Measurements from ENCODE around the gene HCFC2. TPM values are rescaled to one million over a fixed set of nuclear protein-coding genes. Genes with fewer than 3 reads are reported as not detected.

HCFC2 gene
- total RNA-seq, 4 donors from 2014 or later: 20.2 to 33.5 (median 30.6) TPM

GRCh38 chr12:104049903-104050356 lies 14.4 kb upstream of the HCFC2 start, which contains the start of gene GLT8D2:
Gene GLT8D2 (minus strand): TSS chr12:104050187. CDS start chr12:104019648, 30,539 bp downstream.
- Histone ChIP-seq H3K36me3 (no peaks in the 10 kb centered on the region), H3K27me3 (no peaks in the 10 kb centered on the region), H3K27ac (peak within 1 kb of the TSS; percentile 29 to 80 (median 58)), H3K4me1 (peaks cover 0 to 30% (median 0%) of the 10 kb centered on the region in 4 donors), H3K9me3 (no peaks in the 10 kb centered on the region), H3K4me3 (peak within 1 kb of the TSS; percentile 33 to 61 (median 44))
- WGBS, 2 donors: 1 to 2% methylated on average over 24 of the region's 24 CpGs
- peak; percentile 46 to 56 for DNase-seq (ENCODE audit: low spot score in 2 of 2)
- TF ChIP-seq EP300 (IDR thresholded peaks at IDR 0.05): peak in 1 of 2 donors; percentile 16
- TF ChIP-seq, protein P1, sequence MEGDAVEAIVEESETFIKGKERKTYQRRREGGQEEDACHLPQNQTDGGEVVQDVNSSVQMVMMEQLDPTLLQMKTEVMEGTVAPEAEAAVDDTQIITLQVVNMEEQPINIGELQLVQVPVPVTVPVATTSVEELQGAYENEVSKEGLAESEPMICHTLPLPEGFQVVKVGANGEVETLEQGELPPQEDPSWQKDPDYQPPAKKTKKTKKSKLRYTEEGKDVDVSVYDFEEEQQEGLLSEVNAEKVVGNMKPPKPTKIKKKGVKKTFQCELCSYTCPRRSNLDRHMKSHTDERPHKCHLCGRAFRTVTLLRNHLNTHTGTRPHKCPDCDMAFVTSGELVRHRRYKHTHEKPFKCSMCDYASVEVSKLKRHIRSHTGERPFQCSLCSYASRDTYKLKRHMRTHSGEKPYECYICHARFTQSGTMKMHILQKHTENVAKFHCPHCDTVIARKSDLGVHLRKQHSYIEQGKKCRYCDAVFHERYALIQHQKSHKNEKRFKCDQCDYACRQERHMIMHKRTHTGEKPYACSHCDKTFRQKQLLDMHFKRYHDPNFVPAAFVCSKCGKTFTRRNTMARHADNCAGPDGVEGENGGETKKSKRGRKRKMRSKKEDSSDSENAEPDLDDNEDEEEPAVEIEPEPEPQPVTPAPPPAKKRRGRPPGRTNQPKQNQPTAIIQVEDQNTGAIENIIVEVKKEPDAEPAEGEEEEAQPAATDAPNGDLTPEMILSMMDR (IDR thresholded peaks at IDR 0.05): no peak

DNA sequence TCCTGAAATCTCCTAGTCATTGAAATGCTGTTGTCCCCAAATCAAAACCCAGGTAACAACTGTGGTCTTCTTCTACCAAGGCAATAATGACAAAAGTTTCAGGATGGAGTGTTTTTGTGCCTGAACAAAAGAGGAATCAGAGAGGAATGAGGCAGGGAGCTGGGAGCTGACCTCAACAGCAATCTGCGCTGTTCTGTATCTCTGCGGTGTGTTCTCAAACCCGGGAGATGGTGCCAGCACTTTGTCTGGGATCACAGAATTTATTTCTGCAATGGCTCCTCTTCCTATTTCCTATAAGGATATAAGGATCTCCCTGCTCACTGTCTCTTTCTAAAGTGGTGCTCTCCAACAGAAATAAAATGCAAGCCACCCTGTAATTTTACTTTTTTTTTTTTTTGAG lies 13.9 kb upstream of the HCFC2 start:
- TF ChIP-seq, protein P1 (IDR thresholded peaks at IDR 0.05): no peak
- no peak for TF ChIP-seq EP300 (IDR thresholded peaks at IDR 0.05)
- TF ChIP-seq POLR2A (IDR thresholded peaks at IDR 0.05): no peak
- WGBS, 2 donors: 27 to 31% methylated on average over 3 of the region's 3 CpGs
- Histone ChIP-seq H3K9me3 (no peaks in the 10 kb centered on the region), H3K36me3 (no peaks in the 10 kb centered on the region), H3K4me1 (peaks cover 0 to 29% (median 0%) of the 10 kb centered on the region in 4 donors), H3K27ac (peak overlapping the region; percentile 29 to 80 (median 58)), H3K27me3 (no peaks in the 10 kb centered on the region), H3K4me3 (peak overlapping the region in 3 of 4 donors; percentile 33 to 61 (median 37))
- no peak for DNase-seq (ENCODE audit: low spot score in 2 of 2)

- no peak overlapping the region for H3K4me3 ChIP-seq
- H3K4me1 ChIP-seq: peaks cover 0 to 10% (median 0%) of the 10 kb centered on the region in 4 donors
- TF ChIP-seq POLR2A (IDR thresholded peaks at IDR 0.05) (no peak), EP300 (IDR thresholded peaks at IDR 0.05) (no peak)
- TF ChIP-seq, protein P1 (IDR thresholded peaks at IDR 0.05): no peak
- 70 to 78% methylated on average over 4 of the region's 4 CpGs for WGBS, 2 donors
- H3K9me3 ChIP-seq: no peaks in the 10 kb centered on the region
- no peaks in the 10 kb centered on the region for H3K27me3 ChIP-seq
- H3K36me3 ChIP-seq: no peaks in the 10 kb centered on the region
- no peak overlapping the region for H3K27ac ChIP-seq
- DNase-seq (ENCODE audit: low spot score in 2 of 2): no peak
Measured at GRCh38 chr12:104054681-104055346, 9.5 kb upstream of the HCFC2 start.

GRCh38 chr12:104055686-104056388 lies 8.5 kb upstream of the HCFC2 start:
- no peak for DNase-seq (ENCODE audit: low spot score in 2 of 2)
- H3K9me3 ChIP-seq: no peaks in the 10 kb centered on the region
- H3K27ac ChIP-seq: no peak overlapping the region
- no peaks in the 10 kb centered on the region for H3K36me3 ChIP-seq
- 30 to 32% methylated on average over 5 of the region's 5 CpGs for WGBS, 2 donors
- TF ChIP-seq, protein P1 (IDR thresholded peaks at IDR 0.05): no peak
- no peak for TF ChIP-seq EP300 (IDR thresholded peaks at IDR 0.05)
- TF ChIP-seq POLR2A (IDR thresholded peaks at IDR 0.05): no peak
- no peak overlapping the region for H3K4me3 ChIP-seq
- H3K27me3 ChIP-seq: no peaks in the 10 kb centered on the region
- H3K4me1 ChIP-seq: peaks cover 0 to 3% (median 0%) of the 10 kb centered on the region in 4 donors

Data from tibial nerve (tissue), 4 donors.